RPMI7951 (cell line): ENCODE measurements around the gene ATF5. TPM values are rescaled to one million over a fixed set of nuclear protein-coding genes. Genes with fewer than 3 reads are reported as not detected.

Experiments used
- DNase-seq: peaks from one replicate; pipeline ENCODE4 v3.0.0-alpha.2; 2012; ENCODE audit warnings: low read depth
- total RNA-seq: library from RNA; depleted of rRNA; stranded (reverse); fragments of >200 nt; shearing (Covaris generic); gene quantifications from 2 replicates; pipeline ENCODE4 v1.2.3, GENCODE V29; 2014; rRNA removed

ATF5 gene, protein sequence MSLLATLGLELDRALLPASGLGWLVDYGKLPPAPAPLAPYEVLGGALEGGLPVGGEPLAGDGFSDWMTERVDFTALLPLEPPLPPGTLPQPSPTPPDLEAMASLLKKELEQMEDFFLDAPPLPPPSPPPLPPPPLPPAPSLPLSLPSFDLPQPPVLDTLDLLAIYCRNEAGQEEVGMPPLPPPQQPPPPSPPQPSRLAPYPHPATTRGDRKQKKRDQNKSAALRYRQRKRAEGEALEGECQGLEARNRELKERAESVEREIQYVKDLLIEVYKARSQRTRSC
- total RNA-seq = 9.5 and 11.6 TPM in 2 replicates

DNA sequence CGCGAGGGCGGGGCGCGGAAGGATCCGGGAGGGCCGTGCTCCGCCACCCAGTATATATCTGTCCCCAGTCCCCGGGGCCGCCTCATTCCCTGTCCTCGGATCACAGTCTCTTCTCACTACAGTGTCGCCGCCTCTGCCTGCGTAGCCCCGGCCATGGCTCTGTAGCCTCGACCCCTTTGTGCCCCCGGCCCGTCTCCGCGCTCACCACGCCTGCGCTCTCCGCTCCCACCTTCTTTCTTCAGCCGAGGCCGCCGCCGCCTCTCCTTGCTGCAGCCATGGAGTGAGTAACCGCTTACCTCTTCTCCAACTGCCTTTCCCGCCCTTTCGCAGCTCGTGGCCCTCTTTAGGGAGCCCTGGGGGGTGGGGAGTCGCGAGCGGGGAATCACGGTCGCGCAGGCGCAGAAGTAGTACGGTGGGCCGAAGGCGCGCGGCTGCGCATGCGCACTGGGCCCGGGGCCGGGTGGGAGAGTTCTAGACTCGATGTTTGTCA lies at the start of gene ATF5, which contains the start of gene NUP62:
Gene ATF5 (plus strand): TSS at position 85 of the 490 bp plus-strand sequence. CDS start 1,646 bp downstream, outside the sequence.
Gene NUP62 (minus strand): TSS at position 384 of the 490 bp plus-strand sequence. CDS start 19,697 bp downstream, outside the sequence.
- peak; percentile 85 for DNase-seq

DNA sequence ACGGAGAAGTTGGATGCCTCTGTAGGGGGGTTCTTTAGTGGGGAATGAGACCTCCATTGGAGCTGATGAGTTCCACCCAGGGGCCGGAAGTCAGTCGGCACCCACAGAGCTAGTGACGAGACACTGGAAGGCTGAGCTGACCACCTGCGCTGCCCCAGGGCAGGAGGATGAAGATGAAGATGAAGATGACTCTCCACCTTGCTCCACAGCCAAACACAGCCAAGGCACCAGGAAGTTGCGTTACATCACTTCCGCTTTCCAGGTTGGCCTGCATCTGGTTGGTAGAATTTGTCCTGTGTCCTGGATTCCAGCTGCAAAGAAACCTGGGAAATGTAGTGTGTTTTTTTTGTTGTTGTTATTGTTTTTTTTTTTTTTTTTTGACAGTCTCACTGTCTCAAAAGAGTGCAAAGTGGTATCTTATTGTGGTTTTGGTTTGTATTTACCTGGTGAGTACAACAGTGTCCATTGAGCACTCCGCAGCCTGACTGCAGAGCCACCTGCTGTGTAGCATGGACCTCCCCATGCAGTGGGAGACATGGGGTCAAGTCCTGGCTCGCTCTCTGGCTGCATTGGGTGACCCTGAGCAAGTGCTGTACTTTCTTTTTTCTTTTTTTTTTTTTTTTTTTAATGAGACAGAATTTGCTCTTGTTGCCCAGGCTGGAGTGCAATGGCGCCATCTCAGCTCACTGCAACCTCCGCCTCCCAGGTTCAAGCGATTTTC lies 49.6 kb upstream of the ATF5 start:
- no peak for DNase-seq

DNA sequence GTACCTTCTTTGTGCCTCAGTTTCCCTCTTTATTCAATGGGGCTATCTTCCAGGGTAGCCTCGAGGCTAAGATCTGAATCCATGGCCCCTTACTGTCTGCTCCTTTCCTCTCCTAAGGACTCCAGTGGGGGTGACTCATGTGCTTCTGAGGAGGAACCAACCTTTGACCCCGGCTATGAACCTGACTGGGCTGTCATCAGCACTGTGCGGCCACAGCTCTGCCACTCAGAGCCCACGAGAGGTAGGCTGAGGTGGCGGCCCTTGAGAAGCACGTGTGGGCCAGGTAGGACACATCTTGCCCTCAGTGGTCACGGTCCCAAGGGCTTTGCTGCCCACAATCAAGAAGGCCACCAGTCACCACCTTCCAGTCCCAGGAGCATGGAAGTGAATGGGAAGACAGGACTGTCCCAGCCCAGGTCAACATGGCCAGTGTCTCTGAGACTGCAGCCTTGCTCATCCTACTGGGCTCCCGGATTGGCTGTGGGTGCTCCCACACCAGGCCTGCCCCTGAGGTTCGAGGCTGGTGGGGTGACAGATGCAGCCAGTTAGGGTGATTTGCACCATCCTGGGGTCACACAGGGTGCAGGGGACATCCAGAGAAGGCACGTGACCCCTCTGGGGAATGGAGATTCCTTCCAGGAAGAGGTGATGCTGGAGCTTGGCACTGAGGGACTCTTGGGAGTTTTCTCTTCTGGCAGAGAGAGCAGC lies 48.7 kb upstream of the ATF5 start:
- DNase-seq = no peak

DNA sequence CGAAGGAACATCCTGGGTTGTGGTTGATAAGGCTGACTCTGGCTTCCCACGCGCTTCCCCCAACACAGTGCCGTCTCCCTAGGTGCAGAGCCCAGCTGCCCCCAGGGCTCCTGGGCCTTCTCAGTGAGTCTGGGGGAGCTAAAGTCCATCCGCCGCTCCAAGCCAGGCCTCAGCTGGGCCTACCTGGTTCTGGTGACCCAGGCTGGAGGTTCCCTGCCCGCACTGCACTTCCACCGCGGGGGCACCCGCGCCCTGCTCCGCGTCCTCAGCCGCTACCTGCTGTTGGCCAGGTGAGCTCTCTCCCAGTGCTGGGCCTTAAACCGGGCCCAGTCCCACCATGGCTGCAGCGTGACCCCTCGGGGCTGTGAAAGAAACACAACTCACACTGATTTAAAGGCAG lies 47.8 kb upstream of the ATF5 start:
- no peak for DNase-seq

DNA sequence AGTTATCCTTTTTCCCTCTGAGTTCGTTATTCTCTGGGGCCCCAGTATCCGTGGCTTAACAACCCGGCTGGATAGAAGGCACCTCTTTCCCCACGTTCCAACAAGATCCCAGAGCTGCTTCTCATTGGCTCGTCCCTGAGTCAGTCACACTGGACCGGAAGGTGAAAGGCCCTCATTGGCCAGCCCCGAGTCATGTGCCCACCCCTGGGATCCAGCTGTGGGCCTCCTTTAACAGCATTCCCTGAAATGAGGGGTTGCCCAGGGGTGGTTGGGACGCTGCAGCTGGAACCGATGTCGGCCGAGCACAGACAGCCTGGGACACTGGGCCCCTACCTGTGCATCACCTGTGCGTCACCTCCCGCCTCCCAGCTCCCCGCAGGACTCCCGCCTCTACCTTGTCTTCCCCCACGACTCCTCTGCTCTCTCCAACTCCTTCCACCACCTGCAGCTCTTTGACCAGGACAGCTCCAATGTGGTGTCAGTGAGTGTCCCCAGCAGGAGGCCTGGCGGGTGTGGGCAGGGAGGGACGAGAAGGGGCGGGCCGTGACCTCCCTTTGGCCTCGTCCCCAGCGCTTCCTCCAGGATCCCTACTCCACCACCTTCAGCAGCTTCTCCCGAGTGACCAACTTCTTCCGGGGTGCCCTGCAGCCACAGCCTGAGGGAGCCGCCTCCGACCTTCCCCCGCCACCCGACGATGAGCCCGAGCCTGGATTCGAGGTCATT lies 47.2 kb upstream of the ATF5 start:
- DNase-seq = no peak

DNA sequence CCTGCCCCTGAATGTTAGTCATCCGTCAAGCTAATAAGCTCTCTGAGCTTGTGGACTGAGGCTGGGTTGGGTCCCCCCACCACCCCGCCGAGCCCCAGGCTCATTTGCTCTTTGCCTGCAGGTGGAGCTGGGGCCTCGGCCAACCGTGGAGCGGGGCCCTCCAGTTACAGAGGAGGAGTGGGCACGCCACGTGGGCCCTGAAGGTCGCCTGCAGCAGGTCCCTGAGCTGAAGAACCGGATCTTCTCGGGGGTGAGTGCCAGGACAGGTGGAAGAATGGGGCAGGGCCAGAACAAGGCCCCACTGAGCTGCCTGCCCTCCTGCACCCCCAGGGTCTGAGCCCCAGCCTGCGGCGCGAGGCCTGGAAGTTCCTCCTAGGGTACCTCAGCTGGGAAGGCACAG lies 46.4 kb upstream of the ATF5 start:
- no peak for DNase-seq

DNA sequence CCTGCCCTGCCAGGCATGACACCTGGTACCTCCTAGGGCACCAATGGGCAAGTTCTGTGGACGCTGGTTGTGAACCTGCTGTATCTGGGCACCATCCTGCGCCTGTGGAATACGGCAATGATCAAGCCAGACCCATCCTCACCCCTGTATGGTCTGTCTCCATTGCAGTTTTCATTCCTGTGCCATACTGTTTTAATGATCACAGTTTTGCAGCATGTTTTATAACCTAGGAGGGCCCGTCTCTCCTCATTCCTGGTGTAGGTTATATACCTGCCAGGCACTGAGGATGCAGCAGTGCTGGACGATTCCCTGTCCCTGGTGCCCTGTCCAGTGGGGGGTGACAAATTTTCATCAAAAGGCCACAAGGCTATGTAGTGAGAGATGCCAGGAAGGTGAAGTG lies 45.9 kb upstream of the ATF5 start:
- DNase-seq = no peak

DNA sequence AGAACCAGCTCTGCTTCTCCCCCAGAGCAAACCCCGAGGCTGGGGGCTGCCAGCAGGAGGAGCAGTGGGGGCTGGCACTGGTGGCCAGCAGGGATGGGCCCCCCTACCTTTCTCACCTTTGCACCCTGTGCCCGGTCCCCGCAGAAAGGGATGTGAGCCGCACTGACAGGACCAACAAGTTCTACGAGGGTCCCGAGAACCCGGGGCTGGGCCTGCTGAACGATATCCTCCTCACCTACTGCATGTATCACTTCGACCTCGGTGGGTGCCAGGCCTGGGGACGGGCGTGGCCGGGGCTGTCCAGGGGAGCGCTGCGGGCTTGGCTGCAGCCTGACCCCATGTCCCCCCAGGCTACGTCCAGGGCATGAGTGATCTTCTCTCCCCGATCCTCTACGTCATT lies 44.9 kb upstream of the ATF5 start:
- no peak for DNase-seq

DNA sequence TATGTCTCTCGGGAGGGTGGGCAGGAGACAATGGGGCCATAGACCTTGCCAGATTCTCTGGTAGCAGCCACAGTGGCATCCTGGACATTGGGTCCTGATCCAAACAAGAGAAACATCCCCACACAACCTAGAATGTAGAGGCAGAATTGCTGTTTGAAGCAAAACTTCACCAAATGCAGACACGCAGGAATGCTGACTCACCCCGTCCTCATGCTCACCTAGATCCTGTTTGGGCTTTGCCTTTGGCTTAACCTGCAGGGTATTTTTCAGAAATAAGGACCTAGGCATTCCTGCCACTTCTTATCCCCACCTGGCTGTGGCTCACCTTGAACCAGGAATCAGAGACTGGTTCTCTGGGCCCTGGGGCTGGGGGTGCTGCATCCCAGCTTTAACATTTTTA lies 44.2 kb upstream of the ATF5 start:
- DNase-seq = no peak

DNA sequence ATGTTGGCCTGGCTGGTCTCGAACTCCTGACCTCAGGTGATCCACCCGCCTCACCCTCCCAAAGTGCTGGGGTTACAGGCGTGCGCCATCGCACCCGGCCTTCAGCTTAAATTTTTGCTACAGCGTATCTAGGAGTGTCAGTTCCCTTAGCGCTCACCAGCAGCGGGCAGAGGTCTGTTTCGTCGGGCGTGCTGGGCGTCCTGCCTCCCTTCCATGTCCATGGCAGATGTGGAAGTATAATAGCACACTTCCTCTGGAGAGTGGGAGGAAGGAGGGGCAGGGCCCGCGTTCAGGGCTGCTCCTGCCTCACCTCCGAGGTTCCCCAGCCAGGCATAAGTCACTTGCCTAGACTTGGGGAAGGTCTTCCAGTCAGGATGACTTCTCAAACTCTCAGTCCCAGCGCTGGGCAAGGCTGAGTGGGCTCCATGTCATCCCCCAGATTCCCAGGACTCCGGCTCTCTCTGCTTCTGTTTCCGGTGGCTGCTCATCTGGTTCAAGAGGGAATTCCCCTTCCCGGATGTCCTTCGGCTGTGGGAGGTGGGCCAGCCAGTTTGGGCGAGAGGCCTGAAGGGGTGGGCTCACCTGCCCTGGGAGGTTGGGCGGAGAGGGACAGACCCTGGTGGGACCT lies 41.9 kb upstream of the ATF5 start:
- DNase-seq = no peak

DNA sequence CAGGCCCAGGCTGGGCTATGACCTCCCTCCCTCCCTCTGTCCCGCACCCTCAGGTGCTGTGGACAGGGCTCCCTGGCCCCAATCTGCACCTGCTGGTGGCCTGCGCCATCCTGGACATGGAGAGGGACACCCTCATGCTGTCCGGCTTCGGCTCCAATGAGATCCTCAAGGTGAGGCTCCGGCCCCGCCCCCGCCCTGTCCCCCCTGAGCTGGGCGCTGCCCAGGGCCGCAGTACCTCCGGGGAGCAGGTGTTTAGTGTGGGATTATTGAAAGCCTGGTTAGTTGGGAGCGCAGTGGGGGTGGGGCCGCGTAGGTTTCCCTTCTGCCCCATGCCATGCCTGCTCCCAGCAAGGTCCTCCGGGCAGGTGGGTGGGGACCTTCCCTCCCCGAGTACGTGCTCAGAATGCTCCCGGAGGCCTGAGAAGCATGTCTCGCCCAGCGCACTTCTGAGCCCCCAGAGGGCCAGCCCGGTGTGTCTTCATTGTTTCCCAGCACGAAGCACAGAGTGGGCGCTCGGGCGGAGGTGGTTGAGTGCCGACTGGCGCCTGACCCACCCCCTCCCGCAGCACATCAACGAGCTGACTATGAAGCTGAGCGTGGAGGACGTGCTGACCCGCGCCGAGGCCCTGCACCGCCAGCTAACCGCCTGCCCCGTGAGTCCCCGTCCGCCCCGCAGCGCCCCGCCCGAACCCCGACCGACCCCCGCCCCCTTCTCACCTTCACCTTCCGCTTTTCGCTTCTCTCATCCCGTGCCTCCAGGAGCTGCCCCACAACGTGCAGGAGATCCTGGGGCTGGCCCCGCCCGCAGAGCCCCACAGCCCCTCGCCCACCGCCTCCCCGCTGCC lies 41.1 kb upstream of the ATF5 start:
- DNase-seq = no peak

DNA sequence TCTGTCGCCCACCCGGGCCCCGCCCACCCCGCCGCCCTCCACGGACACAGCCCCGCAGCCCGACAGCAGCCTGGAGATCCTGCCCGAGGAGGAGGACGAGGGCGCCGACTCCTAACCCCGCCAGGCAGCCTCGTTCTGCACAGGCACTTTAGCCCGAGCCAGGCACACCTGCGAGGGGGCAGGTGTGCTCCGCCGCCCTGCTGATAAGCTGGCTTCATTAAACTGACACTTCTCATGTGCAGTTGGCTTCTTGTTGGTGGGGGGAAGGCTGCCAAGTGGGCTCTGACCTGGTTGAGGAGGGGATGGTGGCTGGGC lies 40.5 kb upstream of the ATF5 start:
- DNase-seq = no peak

DNA sequence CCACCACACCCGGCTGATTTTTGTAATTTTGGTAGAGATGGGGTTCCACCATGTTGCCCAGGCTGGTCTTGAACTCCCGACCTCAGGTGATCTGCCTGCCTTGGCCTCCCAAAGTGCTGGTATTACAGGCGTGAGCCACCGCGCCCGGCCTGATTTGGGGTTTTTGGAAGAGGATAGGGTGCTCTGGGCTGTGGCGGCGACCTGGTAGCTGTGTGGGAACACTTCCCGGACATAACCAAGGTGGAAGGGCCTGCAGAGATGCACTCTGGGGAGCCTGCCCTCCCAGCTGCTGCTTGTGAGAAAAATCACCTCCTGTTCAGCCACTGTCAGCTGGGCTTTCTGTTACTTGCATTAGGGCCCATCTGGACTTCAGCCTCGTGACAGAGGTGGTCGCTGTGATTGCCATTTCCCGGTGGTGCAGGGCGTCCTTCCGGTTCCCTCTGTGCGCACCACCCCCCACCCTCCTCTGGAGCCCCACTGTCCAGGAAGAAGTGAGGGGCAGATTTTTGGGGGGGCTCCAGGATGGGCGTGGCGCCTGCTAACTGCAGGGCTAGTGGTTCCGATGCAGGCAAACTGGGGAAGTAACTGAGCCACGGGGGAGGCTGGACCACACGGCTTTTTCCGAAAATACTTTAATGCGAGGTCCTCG lies 39.8 kb upstream of the ATF5 start:
- no peak for DNase-seq

DNA sequence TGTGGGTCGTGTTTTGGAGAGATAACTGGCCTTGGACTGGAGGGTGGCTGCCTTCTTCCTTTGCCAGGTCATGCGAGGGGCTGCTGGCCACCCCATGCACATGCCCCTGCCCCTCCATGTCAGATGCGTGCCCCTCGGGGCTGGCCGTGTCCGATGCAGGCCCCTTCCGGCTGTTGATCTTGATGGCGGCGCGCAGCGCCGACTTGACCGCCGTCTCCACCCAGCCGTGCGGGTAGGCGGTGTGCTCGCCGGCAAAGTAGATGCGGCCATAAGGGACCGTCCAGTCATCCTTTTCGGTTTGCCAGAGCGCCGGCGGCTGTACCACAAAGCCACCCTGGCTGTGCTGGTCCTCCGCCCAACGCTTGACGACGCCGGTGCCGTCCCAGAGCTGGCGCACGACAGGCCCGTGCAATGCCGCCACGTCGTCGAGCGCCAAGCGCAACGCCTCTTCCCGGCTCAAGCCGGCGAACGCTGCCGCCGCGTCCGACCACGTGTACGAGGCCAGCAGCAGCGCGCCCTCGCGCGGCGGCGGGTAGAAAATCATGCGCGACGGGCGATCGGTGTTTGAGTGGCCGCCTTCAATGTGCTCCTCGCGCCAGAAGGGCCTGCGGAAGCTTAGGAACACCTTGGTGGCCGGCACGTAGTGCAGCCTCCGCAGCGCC lies 39.2 kb upstream of the ATF5 start:
- DNase-seq = peak; percentile 50

DNA sequence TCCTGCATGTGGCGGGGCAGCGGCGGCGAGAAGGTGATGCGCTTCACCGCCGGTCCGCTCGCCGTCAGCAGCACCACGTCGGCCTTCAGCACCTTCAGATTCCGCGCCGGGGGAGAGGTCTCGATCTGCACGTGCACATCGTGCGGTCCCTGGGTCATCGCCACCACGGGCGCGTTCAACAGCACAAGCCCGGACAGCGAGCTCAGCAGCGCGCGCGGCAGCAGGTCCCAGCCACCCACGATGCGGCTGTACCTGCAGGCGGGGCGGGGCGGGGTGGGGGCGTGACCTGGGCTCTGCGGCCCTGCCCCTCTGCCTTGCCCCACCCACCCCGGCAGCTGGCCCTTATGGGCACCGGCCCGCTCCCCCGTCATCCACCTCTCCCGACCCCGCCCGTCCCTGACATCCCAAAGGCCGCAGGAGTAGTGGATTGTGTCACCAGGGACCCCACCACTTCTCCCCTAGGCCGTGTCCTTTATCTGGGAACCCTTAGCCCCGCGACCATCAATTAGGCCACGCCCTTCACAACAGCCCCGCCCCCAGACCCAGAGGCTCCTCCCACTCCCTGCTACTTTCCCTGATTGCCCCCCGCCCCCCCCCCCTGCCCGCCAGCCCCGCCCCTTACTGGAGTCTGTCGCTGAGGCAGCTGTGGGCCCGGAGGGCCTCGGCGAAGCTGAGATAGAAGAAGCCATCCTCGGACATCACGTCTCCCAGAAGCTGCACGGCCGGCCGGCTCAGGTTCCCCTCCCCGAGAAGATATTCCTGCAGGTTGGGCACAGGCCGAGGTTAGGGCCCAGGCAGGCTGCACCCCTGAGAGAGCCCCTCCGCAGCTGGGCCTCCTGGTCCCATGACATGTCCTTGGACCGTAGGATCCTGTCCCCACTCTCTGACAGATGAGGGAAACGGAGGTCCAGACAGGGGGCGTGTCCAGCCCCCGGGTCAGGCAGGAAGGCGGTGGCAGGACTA lies 38.4 kb upstream of the ATF5 start:
- peak; percentile 32 for DNase-seq

DNA sequence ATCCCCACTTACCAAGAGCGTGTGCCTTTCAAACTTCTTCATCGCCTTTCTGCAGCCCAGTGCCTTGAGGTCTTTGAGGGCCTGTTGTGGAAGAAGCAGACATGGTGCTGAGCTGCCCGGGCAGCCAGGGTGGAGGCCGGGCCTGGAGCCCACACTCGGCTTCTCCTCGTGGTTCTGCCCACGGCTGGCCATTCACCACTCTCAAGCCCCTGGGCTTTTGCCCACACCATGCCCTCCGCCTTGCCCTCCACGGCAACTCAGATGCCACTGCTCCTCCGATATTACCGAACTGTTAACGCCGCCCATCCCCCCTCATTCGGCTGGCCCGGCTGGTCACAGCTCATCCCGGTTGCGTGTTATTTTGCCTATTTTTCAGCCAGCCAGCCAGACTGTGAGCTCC lies 37.6 kb upstream of the ATF5 start:
- no peak for DNase-seq

DNA sequence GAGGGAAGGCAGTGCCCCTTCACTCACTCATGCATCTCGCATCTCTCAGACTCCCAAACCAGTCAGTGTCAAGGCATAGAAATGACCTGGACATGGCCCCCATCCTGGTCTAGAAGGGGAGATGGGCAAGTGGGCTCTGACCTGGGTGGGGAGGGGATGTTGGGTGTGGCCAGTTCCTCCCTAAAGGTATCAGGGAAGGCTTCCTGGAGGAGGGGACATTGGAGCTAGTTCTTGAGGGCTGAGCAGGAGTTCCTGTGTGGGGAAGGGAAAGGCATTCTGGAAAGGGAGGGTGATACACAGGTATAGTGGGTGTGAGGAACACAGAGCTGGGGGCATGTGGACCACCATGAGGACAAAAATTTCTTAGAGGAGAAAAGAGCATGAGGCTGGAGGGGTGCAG lies 36.3 kb upstream of the ATF5 start:
- no peak for DNase-seq

DNA sequence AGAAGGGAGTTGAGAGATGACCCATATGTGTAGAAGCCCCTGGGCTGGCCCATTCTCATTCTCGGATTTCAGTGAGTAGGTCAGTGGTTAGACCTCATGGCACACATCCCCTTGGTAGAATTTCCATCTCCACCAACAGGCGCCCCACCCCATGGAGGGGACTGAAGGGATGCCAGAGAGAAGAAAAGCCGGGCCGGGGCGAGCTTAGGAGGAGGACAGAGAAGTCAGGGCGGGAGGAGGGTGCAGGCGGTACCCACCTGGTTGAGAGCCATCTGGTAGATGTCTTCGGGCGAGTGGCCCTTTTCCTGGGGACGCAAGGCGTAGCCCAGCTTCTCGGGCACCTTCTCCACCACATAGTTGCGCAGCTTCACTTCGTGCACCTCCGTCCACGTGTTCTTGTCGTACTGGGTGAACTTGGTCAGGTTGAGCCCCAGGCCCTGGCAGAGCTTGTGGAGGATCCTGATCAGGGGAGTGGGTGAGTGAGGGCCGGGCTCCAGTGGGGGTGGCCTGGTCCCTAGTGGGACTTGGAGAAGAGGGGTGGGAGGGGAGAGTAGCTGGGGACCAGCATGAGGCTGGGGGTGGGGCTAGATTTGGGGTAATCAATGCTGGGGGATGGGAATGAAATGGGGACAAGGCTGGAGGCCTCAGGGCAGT lies 34.9 kb upstream of the ATF5 start:
- DNase-seq = no peak
